ENCODE results near the gene GUK1.
"Not testable (repeated sequence)": the region's sequence is repeated elsewhere in the genome, so short reads cannot be mapped to it uniquely, and the experiment has no call there.

The GUK1 gene

GRCh38 chr1:228171221-228171891, 31.3 kb downstream of the GUK1 start:
- H3K27ac ChIP-seq, result no peak overlapping the region
- H3K4me3 ChIP-seq, result no peak overlapping the region
- no peak for TF ChIP-seq CTCF (IDR thresholded peaks at IDR 0.05)
- no peak for DNase-seq (ENCODE audit: low spot score)

DNA sequence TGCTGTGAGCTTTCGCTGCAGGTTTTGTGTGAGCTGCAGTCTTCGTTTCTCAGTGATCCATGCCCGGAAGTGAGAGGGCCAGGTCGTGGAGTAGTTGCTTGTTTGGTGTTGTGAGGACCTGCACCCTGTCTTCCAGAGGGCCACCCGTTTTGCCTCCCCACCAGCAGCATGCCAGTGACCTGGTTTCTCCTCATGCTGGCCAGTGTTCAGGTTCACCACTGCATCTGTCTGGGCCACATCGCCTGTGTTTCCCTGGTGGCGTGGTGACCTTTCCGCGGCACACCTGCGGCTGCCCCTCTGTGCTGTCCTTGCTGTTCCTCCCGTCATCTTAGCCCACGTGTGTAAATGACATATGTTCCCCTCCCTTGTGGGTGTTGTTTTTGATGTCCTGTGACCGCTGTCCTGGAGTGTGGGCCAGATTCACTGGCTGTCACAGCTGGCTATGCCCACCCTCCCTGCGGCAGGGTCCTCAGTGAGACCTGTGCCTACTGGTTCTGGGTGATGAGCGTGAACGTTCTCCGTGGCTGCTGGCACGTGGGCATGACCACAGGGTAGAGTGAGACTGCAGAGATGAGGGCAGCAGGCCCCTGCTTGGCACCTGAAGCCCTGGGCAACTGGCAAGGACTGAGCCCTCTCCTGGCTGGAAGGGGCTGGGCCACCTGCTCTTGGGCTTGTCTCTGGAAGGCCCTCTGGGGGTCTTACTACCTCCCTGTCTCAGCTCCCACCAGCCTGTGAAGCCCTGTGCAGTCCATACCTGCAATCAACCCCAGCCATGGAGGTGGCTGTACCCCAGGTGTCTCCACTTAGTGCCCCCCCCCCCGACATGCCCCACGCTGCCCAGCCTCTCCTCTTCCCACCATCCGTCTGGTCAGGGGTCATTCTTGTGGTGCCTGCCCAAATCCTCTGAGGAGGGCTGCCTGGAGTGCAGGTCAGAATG, 32.8 kb downstream of the GUK1 start:
- Histone ChIP-seq H3K4me3 (no peak overlapping the region), H3K27ac (no peak overlapping the region)
- no peak for TF ChIP-seq CTCF (IDR thresholded peaks at IDR 0.05)
- no peak for DNase-seq (ENCODE audit: low spot score)

DNA sequence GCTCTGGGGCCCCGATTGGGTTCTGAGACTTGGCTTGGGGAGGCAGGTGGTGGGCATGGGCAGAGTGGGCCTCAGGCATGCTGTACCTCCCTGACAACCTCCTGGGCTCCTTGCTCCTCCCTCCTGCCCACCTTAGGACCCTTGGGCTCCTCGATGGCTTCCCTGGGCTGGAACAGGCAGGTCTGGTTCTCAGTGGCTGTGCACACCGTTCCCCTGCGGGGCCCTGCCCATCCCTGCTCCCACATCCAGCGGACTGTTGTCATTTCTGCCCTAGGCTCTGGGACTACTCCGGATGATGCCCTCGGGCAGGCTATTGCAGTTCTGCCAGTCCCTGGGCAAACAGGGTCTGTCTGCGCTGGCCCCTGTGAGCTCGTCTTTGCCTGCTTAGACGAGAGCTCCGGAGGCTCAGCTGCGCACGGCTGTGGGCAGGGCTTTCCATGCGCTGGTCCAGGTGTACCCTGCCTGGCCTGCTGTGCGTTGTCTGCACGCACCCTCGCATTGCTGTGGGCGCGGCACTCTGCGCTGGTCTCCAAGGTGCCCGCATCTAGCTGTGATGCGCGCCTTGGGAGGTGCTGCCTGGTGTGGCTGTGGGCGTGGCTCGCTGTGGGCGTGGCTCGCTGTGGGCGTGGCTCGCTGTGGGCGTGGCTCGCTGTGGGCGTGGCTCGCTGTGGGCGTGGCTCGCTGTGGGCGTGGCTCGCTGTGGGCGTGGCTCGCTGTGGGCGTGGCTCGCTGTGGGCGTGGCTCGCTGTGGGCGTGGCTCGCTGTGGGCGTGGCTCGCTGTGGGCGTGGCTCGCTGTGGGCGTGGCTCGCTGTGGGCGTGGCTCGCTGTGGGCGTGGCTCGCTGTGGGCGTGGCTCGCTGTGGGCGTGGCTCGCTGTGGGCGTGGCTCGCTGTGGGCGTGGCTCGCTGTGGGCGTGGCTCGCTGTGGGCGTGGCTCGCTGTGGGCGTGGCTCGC, 33.7 kb downstream of the GUK1 start:
- not testable (repeated sequence) for DNase-seq (ENCODE audit: low spot score); H3K4me3 ChIP-seq
- H3K27ac ChIP-seq, result peak overlapping the region in 1 of 2 donors; percentile 41

DNA sequence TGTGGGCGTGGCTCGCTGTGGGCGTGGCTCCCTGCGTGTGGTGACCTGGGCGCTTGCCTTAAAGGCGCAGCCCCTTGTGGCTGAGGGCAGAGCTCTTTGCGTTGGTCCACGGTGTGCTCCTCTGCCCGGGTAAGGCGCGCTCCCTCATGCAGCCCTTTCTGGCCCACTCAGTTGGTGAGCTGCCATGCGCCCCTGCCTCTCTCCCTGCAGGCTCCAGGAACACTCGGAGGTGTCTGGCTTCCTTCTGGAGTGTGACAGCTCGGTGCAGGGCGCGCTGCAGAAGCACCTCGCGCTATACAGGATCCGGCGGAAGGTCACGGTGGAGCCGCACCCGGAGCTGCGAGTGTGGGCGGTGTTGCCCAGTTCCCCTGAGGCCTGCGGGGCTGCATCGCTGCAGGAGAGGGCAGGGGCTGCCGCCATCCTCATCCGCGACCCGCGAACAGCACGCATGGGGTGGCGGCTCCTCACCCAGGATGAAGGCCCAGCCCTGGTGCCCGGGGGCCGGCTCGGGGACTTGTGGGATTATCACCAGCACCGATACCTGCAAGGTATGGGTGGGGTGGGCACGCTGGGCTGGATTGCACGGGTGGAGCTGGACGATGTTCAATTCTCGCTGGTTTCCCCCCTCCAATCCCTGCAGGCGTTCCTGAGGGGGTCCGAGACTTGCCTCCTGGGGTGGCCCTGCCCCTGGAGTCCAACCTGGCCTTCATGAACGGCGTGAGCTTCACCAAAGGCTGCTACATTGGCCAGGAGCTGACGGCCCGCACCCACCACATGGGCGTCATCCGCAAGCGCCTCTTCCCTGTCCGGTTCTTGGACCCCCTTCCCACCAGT, 34.6 kb downstream of the GUK1 start:
- TF ChIP-seq CTCF (IDR thresholded peaks at IDR 0.05), result no peak
- H3K27ac ChIP-seq, result no peak overlapping the region
- peak; percentile 73 for DNase-seq (ENCODE audit: low spot score)
- H3K4me3 ChIP-seq, result no peak overlapping the region

- Histone ChIP-seq H3K27ac (no peak overlapping the region), H3K4me3 (no peak overlapping the region)
- no peak for TF ChIP-seq CTCF (IDR thresholded peaks at IDR 0.05)
- no peak for DNase-seq (ENCODE audit: low spot score)
Measured at GRCh38 chr1:228175316-228176023, 35.4 kb downstream of the GUK1 start.

DNA sequence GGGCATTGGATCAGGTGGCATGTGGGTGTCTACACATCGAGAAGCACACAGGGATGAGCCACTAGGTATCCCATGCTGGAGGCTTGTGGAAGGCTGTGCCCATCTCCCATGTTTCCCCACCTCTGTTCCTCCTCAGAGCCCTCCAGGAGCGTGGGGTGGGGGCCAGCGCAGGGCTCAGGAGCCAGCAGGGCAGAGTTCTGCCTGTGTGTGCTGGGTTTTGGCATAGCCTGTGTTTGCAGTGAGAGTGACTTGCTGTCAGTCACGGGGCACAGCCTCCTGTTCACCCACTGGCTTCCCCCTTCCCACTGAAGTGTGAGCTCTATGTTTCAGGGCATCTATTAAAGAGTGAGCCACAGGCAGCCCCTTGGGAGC, 35.9 kb downstream of the GUK1 start:
- no peak for TF ChIP-seq CTCF (IDR thresholded peaks at IDR 0.05)

More for the DNA sequence above, 35.9 kb downstream of the GUK1 start:
- no peak for DNase-seq (ENCODE audit: low spot score)
- Histone ChIP-seq H3K27ac (no peak overlapping the region), H3K4me3 (no peak overlapping the region)

Measured in coronary artery (tissue), 2 donors.